Gastroesophageal sphincter (tissue), 3 donors: Measurements from ENCODE around the gene ORAI3.

ENCODE experiments used
- EP300 ChIP-seq: sonication (generic); formaldehyde crosslinking; IDR thresholded peaks from one replicate; pipeline ENCODE4 v1.6.1; 2017; ENCODE audit warnings: antibody characterized with exemption, mild to moderate bottlenecking
- POLR2A ChIP-seq, 2 donors: fragments of 450-650 bp; IDR thresholded peaks; one replicate each; pipeline ENCODE4 v1.6.1; 2017; ENCODE audit warnings: antibody characterized with exemption in 2 of 2, mild to moderate bottlenecking in 2 of 2, moderate library complexity in 1 of 2
- POLR2AphosphoS5 ChIP-seq: sonication (generic); formaldehyde crosslinking; IDR thresholded peaks from one replicate; pipeline ENCODE4 v1.6.1; 2017; ENCODE audit warnings: antibody characterized with exemption
- TF ChIP-seq, protein P1 (sequence below), 4 experiments: fragments of 200-600 bp in 2 of 4; fragments of 450-650 bp in 2 of 4; sonication (generic) in 1 of 4; IDR thresholded peaks; one replicate each; pipeline ENCODE4 v1.5.1; 2017 to 2019; ENCODE audit warnings: antibody characterized with exemption in 4 of 4, mild to moderate bottlenecking in 2 of 4, moderate library complexity in 2 of 4

- TF ChIP-seq, protein P1, sequence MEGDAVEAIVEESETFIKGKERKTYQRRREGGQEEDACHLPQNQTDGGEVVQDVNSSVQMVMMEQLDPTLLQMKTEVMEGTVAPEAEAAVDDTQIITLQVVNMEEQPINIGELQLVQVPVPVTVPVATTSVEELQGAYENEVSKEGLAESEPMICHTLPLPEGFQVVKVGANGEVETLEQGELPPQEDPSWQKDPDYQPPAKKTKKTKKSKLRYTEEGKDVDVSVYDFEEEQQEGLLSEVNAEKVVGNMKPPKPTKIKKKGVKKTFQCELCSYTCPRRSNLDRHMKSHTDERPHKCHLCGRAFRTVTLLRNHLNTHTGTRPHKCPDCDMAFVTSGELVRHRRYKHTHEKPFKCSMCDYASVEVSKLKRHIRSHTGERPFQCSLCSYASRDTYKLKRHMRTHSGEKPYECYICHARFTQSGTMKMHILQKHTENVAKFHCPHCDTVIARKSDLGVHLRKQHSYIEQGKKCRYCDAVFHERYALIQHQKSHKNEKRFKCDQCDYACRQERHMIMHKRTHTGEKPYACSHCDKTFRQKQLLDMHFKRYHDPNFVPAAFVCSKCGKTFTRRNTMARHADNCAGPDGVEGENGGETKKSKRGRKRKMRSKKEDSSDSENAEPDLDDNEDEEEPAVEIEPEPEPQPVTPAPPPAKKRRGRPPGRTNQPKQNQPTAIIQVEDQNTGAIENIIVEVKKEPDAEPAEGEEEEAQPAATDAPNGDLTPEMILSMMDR (IDR thresholded peaks at IDR 0.05): peak in 3 of 4 experiments; percentile 91 to 94 (median 93)
- TF ChIP-seq POLR2A (IDR thresholded peaks at IDR 0.05) (no peak), EP300 (no peak), POLR2AphosphoS5 (no peak)
Measured at GRCh38 chr16:30921748-30922419, 27.0 kb upstream of the ORAI3 start.
